MG63 (cell line): ENCODE measurements around the gene CCDC87. TPM values are rescaled to one million over a fixed set of nuclear protein-coding genes. Genes with fewer than 3 reads are reported as not detected.
"Not testable (repeated sequence)": the region's sequence is repeated elsewhere in the genome, so short reads cannot be mapped to it uniquely, and the experiment has no call there.

Experiments used
- DNase-seq: peaks from one replicate; pipeline ENCODE4 v3.0.0-alpha.2; 2020
- H3K27me3 ChIP-seq: fragments of 250-450 bp; sonication (Bioruptor Pico); 2 replicates; pipeline ENCODE4 v1.5.1; 2020; ENCODE audit warnings: mild to moderate bottlenecking, moderate library complexity
- H3K36me3 ChIP-seq: fragments of 250-450 bp; sonication (Bioruptor Pico); 2 replicates; pipeline ENCODE4 v1.5.1; 2020; ENCODE audit warnings: mild to moderate bottlenecking, moderate library complexity
- H3K4me3 ChIP-seq: fragments of 250-450 bp; sonication (Bioruptor Pico); 2 replicates; pipeline ENCODE4 v1.5.1; 2020; ENCODE audit warnings: mild to moderate bottlenecking, moderate library complexity
- H3K9me3 ChIP-seq: fragments of 250-450 bp; sonication (Bioruptor Pico); 2 replicates; pipeline ENCODE4 v1.5.1; 2020; ENCODE audit warnings: mild to moderate bottlenecking, moderate library complexity
- total RNA-seq: library from RNA; depleted of rRNA; stranded (reverse); fragments of >200 nt; shearing (Covaris generic); gene quantifications from 2 replicates; pipeline ENCODE4 v1.2.3, GENCODE V29; 2014; ENCODE audit warnings: low replicate concordance; rRNA removed

The CCDC87 gene
- total RNA-seq, 1 experiment from 2014 or later: not detected

DNA sequence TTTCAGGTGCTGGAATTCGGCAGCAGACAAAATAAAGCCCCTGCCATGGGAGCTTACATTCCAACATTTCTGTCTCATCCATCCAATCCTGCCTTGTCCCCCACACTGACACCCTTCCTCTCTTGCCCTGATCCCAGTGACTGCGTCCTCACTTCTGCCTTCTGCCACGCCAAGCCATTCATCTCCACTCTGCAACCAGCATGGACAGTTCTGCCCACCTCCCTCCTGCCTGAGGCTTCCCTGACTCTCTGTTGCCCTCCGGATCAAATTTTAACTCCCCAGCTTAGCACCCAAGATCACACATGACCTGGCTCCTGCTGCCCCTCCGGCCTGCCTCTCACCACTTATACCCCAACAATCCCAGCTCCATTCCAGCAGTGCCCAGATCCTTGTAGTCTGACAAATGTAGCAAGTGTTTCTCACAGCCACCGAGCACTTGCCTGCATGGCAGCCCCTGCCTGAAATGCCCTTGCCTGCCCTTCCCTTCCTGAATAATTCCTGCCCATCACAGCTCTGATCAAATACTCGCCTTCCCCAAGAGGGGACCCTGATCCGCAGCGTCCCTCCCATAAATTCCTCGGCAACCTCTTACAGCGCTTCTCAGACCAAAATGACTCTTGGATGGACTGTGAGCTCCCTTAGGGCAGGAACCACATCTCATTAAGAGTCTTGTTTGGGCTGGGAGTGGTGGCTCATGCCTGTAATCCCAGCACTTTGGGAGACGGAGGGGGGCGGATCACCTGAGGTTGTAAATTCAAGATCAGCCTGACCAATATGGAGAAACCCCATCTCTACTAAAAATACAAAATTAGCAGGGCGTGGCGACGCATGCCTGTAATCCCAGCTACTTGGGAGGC, 43.9 kb downstream of the CCDC87 start:
- H3K9me3 ChIP-seq: no peaks in the 10 kb centered on the region
- no peak overlapping the region for H3K4me3 ChIP-seq
- DNase-seq: no peak
- H3K27me3 ChIP-seq: no peaks in the 10 kb centered on the region
- H3K36me3 ChIP-seq: no peaks in the 10 kb centered on the region

DNA sequence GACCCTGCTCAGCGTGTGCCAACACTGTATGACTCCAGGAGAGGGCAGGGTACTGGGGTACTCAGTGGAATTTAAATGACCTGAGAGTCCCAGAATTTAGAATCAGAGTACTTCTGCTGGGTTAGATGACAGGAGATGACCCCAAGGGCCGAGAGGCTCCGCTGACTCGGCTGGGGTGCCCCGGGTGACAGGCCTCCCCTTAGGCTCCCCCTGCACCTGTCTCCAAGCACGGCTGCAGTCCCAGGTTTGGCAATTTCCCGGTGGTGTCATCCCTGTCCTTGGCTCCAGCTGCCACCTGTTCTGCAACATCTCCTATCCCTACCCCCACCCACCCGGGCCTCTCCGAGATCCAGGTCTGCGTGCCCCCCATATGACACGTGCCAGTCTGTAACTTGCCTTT, 44.8 kb downstream of the CCDC87 start:
- Histone ChIP-seq H3K4me3 (no peak overlapping the region), H3K36me3 (no peaks in the 10 kb centered on the region), H3K27me3 (no peaks in the 10 kb centered on the region), H3K9me3 (no peaks in the 10 kb centered on the region)
- DNase-seq: no peak

DNA sequence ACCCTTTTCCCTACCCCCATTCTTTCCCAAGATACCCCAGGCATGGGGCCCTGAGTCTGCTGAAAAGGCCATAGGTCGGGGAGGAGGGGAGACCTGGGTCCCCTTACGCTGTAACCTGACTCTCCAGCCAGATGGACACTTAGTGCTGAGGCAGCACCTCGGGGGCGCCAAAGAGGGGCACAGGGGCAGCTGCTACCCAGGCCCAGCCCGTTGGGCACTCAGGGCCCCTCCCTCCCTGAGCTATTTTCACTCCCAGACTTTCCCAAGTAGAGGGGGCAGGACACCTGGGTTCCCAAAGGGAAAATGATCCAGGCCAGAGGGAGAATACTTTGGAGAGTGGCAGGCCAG, 45.2 kb downstream of the CCDC87 start:
- no peaks in the 10 kb centered on the region for H3K27me3 ChIP-seq
- no peaks in the 10 kb centered on the region for H3K36me3 ChIP-seq
- no peak overlapping the region for H3K4me3 ChIP-seq
- H3K9me3 ChIP-seq: no peaks in the 10 kb centered on the region
- DNase-seq: no peak

GRCh38 chr11:66546966-66547661, 45.7 kb downstream of the CCDC87 start:
- no peaks in the 10 kb centered on the region for H3K36me3 ChIP-seq
- H3K27me3 ChIP-seq: no peaks in the 10 kb centered on the region
- DNase-seq: no peak
- no peaks in the 10 kb centered on the region for H3K9me3 ChIP-seq
- no peak overlapping the region for H3K4me3 ChIP-seq

GRCh38 chr11:66546368-66546965, 46.4 kb downstream of the CCDC87 start, which contains the start of gene ACTN3:
TSS of gene ACTN3 (plus strand) at chr11:66546903. CDS start at chr11:66546938, 35 bp downstream.
- Histone ChIP-seq H3K27me3 (no peaks in the 10 kb centered on the region), H3K36me3 (no peaks in the 10 kb centered on the region; the same call in 1 of the 2 replicates), H3K4me3 (peak within 1 kb of the TSS; percentile 73), H3K9me3 (no peaks in the 10 kb centered on the region)
- no peak for DNase-seq

GRCh38 chr11:66545701-66546367, 47.0 kb downstream of the CCDC87 start, which contains the start of gene ZDHHC24:
TSS of gene ZDHHC24 (minus strand) at chr11:66546048. CDS start at chr11:66546003, 45 bp downstream.
- Histone ChIP-seq H3K27me3 (no peaks in the 10 kb centered on the region), H3K36me3 (no peaks in the 10 kb centered on the region; the same call in 1 of the 2 replicates), H3K9me3 (no peaks in the 10 kb centered on the region), H3K4me3 (peak within 1 kb of the TSS; percentile 73)
- DNase-seq: peak; percentile 98

DNA sequence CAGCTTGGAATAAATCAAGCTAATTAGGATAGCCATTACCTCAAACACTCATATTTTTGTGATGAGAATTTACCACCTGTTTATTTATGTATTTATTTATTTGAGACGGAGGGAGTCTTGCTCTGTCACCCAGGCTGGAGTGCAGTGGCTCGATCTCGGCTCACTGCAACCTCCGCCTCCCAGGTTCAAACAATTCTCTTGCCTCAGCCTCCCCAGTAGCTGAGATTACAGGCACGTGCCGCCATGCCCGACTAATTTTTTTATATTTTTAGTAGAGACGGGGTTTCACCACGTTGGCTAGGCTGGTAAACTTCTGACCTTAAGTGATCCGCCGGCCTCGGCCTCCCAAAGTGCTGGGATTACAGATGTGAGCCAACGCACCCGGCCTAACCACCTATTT, 47.9 kb downstream of the CCDC87 start:
- H3K36me3 ChIP-seq, H3K9me3 ChIP-seq, DNase-seq, H3K27me3 ChIP-seq: not testable (repeated sequence)
- peak overlapping the region; percentile 73 for H3K4me3 ChIP-seq

- Histone ChIP-seq H3K9me3 (no peaks in the 10 kb centered on the region), H3K36me3 (no peaks in the 10 kb centered on the region; the same call in 1 of the 2 replicates), H3K4me3 (no peak overlapping the region), H3K27me3 (no peaks in the 10 kb centered on the region)
- DNase-seq: no peak
These were observed 49.4 kb downstream of the CCDC87 start for GRCh38 chr11:66543263-66544107.

GRCh38 chr11:66542362-66542761, 50.5 kb downstream of the CCDC87 start:
- H3K9me3 ChIP-seq: no peaks in the 10 kb centered on the region
- H3K4me3 ChIP-seq: no peak overlapping the region
- no peaks in the 10 kb centered on the region; the same call in 1 of the 2 replicates for H3K36me3 ChIP-seq
- no peaks in the 10 kb centered on the region for H3K27me3 ChIP-seq
- peak; percentile 28 for DNase-seq

- no peak for DNase-seq
- Histone ChIP-seq H3K27me3 (no peaks in the 10 kb centered on the region), H3K4me3 (no peak overlapping the region), H3K36me3 (no peaks in the 10 kb centered on the region; the same call in 1 of the 2 replicates), H3K9me3 (no peaks in the 10 kb centered on the region)
These were observed 51.0 kb downstream of the CCDC87 start for GRCh38 chr11:66541892-66542291.

- not testable (repeated sequence) for DNase-seq, H3K9me3 ChIP-seq, H3K27me3 ChIP-seq, H3K36me3 ChIP-seq, H3K4me3 ChIP-seq
These were observed 52.3 kb downstream of the CCDC87 start for GRCh38 chr11:66540598-66540997.

Other genes starting within 250 kb of the CCDC87 start
- 119 TPM in 2 replicates for gene BRMS1, start 248.0 kb downstream of the CCDC87 start, total RNA-seq
- gene B4GAT1, start 245.4 kb downstream of the CCDC87 start, total RNA-seq: 26.6 and 34.6 TPM in 2 replicates
- not detected in 2 replicates for gene SLC29A2, start 221.3 kb downstream of the CCDC87 start, total RNA-seq
- gene NPAS4, start 172.0 kb downstream of the CCDC87 start, total RNA-seq: not detected in 2 replicates
- gene MRPL11, start 154.2 kb downstream of the CCDC87 start, total RNA-seq: 92.7 and 167 TPM in 2 replicates
- 7.3 and 7.7 TPM in 2 replicates for gene PELI3, start 126.2 kb downstream of the CCDC87 start, total RNA-seq
- gene DPP3, start 112.6 kb downstream of the CCDC87 start, total RNA-seq: 57.0 and 124 TPM in 2 replicates
- gene BBS1, start 82.4 kb downstream of the CCDC87 start, total RNA-seq: 7.7 and 14.7 TPM in 2 replicates
- 21.8 and 22.9 TPM in 2 replicates for gene ZDHHC24, start 47.0 kb downstream of the CCDC87 start, total RNA-seq
- gene ACTN3, start 46.2 kb downstream of the CCDC87 start, total RNA-seq: not detected in 2 replicates
- gene CTSF, start 24.5 kb downstream of the CCDC87 start, total RNA-seq: 13.0 and 17.7 TPM in 2 replicates
- gene CCS, start 122 bp upstream of the CCDC87 start, total RNA-seq: 29.3 and 37.6 TPM in 2 replicates
- gene RBM14, start 23.6 kb upstream of the CCDC87 start, total RNA-seq: 19.9 and 27.4 TPM in 2 replicates
- 136 and 213 TPM in 2 replicates for gene RBM4, start 45.6 kb upstream of the CCDC87 start, total RNA-seq
- gene RBM4B, start 84.8 kb upstream of the CCDC87 start, total RNA-seq: 15.7 and 26.6 TPM in 2 replicates
- 20.0 and 25.8 TPM in 2 replicates for gene SPTBN2, start 136.2 kb upstream of the CCDC87 start, total RNA-seq